ENCODE results near the gene DNAJC7.

Gene DNAJC7

GRCh38 chr17:41987642-41988041, 29.6 kb downstream of the DNAJC7 start:
- TF ChIP-seq FOXM1 (IDR thresholded peaks at IDR 0.05; ENCODE audit: borderline replicate concordance, low read depth) (no peak), USF1 (IDR thresholded peaks at IDR 0.05) (no peak), CREB1 (IDR thresholded peaks at IDR 0.05; ENCODE audit: low read depth) (no peak)
- TF ChIP-seq, protein P1, sequence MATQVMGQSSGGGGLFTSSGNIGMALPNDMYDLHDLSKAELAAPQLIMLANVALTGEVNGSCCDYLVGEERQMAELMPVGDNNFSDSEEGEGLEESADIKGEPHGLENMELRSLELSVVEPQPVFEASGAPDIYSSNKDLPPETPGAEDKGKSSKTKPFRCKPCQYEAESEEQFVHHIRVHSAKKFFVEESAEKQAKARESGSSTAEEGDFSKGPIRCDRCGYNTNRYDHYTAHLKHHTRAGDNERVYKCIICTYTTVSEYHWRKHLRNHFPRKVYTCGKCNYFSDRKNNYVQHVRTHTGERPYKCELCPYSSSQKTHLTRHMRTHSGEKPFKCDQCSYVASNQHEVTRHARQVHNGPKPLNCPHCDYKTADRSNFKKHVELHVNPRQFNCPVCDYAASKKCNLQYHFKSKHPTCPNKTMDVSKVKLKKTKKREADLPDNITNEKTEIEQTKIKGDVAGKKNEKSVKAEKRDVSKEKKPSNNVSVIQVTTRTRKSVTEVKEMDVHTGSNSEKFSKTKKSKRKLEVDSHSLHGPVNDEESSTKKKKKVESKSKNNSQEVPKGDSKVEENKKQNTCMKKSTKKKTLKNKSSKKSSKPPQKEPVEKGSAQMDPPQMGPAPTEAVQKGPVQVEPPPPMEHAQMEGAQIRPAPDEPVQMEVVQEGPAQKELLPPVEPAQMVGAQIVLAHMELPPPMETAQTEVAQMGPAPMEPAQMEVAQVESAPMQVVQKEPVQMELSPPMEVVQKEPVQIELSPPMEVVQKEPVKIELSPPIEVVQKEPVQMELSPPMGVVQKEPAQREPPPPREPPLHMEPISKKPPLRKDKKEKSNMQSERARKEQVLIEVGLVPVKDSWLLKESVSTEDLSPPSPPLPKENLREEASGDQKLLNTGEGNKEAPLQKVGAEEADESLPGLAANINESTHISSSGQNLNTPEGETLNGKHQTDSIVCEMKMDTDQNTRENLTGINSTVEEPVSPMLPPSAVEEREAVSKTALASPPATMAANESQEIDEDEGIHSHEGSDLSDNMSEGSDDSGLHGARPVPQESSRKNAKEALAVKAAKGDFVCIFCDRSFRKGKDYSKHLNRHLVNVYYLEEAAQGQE (IDR thresholded peaks at IDR 0.05; ENCODE audit: low read depth): no peak
- TF ChIP-seq, protein P2, sequence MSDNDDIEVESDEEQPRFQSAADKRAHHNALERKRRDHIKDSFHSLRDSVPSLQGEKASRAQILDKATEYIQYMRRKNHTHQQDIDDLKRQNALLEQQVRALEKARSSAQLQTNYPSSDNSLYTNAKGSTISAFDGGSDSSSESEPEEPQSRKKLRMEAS (IDR thresholded peaks at IDR 0.05): no peak

- TF ChIP-seq TCF12 (IDR thresholded peaks at IDR 0.05; ENCODE audit: low read depth): no peak
These were observed 30.6 kb downstream of the DNAJC7 start for GRCh38 chr17:41986634-41987033.

GRCh38 chr17:41985919-41986318, 31.3 kb downstream of the DNAJC7 start:
- TF ChIP-seq RAD21 (IDR thresholded peaks at IDR 0.05; ENCODE audit: low read depth): no peak
- TF ChIP-seq EP300 (IDR thresholded peaks at IDR 0.05; ENCODE audit: borderline replicate concordance): no peak
- TF ChIP-seq USF1 (IDR thresholded peaks at IDR 0.05): no peak
- TF ChIP-seq ZBTB7A (IDR thresholded peaks at IDR 0.05; ENCODE audit: low read depth): no peak
- TF ChIP-seq YY1 (IDR thresholded peaks at IDR 0.05; ENCODE audit: low read depth): no peak
- TF ChIP-seq NFIC (IDR thresholded peaks at IDR 0.05): no peak
- TF ChIP-seq, protein P1 (IDR thresholded peaks at IDR 0.05; ENCODE audit: low read depth): no peak
- TF ChIP-seq TCF12 (IDR thresholded peaks at IDR 0.05; ENCODE audit: low read depth): no peak
- no peak for TF ChIP-seq FOXM1 (IDR thresholded peaks at IDR 0.05; ENCODE audit: borderline replicate concordance, low read depth)
- TF ChIP-seq CREB1 (IDR thresholded peaks at IDR 0.05; ENCODE audit: low read depth): no peak
- no peak for TF ChIP-seq TEAD4 (IDR thresholded peaks at IDR 0.05)
- no peak for TF ChIP-seq CEBPB (IDR thresholded peaks at IDR 0.05)
- no peak for TF ChIP-seq TAF1 (IDR thresholded peaks at IDR 0.05; ENCODE audit: low read depth)
- TF ChIP-seq, protein P2 (IDR thresholded peaks at IDR 0.05): no peak
- TF ChIP-seq EGR1 (IDR thresholded peaks at IDR 0.05): no peak

GRCh38 chr17:41984454-41984853, 32.8 kb downstream of the DNAJC7 start:
- TF ChIP-seq ZBTB7A (IDR thresholded peaks at IDR 0.05; ENCODE audit: low read depth) (no peak), TCF12 (IDR thresholded peaks at IDR 0.05; ENCODE audit: low read depth) (no peak), USF1 (IDR thresholded peaks at IDR 0.05) (no peak), FOXM1 (IDR thresholded peaks at IDR 0.05; ENCODE audit: borderline replicate concordance, low read depth) (no peak), YY1 (IDR thresholded peaks at IDR 0.05; ENCODE audit: low read depth) (no peak), TAF1 (IDR thresholded peaks at IDR 0.05; ENCODE audit: low read depth) (no peak), CEBPB (IDR thresholded peaks at IDR 0.05) (no peak), RAD21 (IDR thresholded peaks at IDR 0.05; ENCODE audit: low read depth) (no peak), NFIC (IDR thresholded peaks at IDR 0.05) (no peak), CREB1 (IDR thresholded peaks at IDR 0.05; ENCODE audit: low read depth) (no peak), EGR1 (IDR thresholded peaks at IDR 0.05) (no peak)
- TF ChIP-seq, protein P1 (IDR thresholded peaks at IDR 0.05; ENCODE audit: low read depth): no peak
- TF ChIP-seq, protein P2 (IDR thresholded peaks at IDR 0.05): no peak

Data from Ishikawa (cell line).